Panc1 (cell line): ENCODE results near the gene DENND4C. TPM values are rescaled to one million over a fixed set of nuclear protein-coding genes. Genes with fewer than 3 reads are reported as not detected.
"Not testable (repeated sequence)": the region's sequence is repeated elsewhere in the genome, so short reads cannot be mapped to it uniquely, and the experiment has no call there.

Experiments used
- ATAC-seq: fragments of 200-7000 bp; cut with Tn5 transposase; 2 replicates; pipeline ENCODE4 v1.9.1; 2020; ENCODE audit warnings: mild to moderate bottlenecking, moderate library complexity
- BruUV-seq: library from RNA; stranded (reverse); fragments of 400-500 nt; replicated peaks from 2 replicates; lab custom pipeline; 2021; lab: Mats Ljungman, UMichigan
- CTCF ChIA-PET: fragments of 300-600 bp; sonication (Branson Sonifier 250); formaldehyde crosslinking; loops from one replicate; lab custom pipeline; 2022; ENCODE audit warnings: antibody characterized with exemption; lab: Charles Lee
- POLR2A ChIA-PET: fragments of 300-600 bp; sonication (Branson Sonifier 250); formaldehyde crosslinking; loops from one replicate; lab custom pipeline; 2022; ENCODE audit warnings: antibody characterized with exemption; lab: Charles Lee
- DNase-seq: peaks from one replicate; pipeline ENCODE4 v3.0.0-alpha.2; 2010; ENCODE audit warnings: low read depth, low spot score
- H3K27ac ChIP-seq: 2 replicates; pipeline ENCODE4 v1.5.1; 2011; ENCODE audit warnings: mild to moderate bottlenecking, low read length, inconsistent platforms
- H3K27me3 ChIP-seq: fragments of 200-500 bp; sonication (Bioruptor generic); 2 replicates; pipeline ENCODE4 v1.6.0; 2014; ENCODE audit warnings: low read length, inconsistent platforms; ENCODE audit not compliant: control insufficient read depth, insufficient read depth
- H3K36me3 ChIP-seq: fragments of 200-500 bp; sonication (Bioruptor generic); 2 replicates; pipeline ENCODE4 v1.5.1; 2014; ENCODE audit warnings: inconsistent platforms, mild to moderate bottlenecking, low read length, moderate library complexity; ENCODE audit not compliant: control insufficient read depth, insufficient read depth
- H3K4me1 ChIP-seq: 2 replicates; pipeline ENCODE4 v1.5.1; 2011; ENCODE audit warnings: inconsistent platforms, mild to moderate bottlenecking, low read length, moderate library complexity; ENCODE audit not compliant: control insufficient read depth, insufficient read depth
- H3K4me3 ChIP-seq, 2 experiments: 2 replicates each; pipeline ENCODE4 v1.5.1; 2011 to 2012; ENCODE audit warnings: low read depth in 2 of 2, low read length in 2 of 2, mild to moderate bottlenecking in 2 of 2, inconsistent platforms in 1 of 2, moderate library complexity in 1 of 2
- H3K9me3 ChIP-seq: fragments of 200-500 bp; sonication (Bioruptor generic); 2 replicates; pipeline ENCODE4 v1.5.1; 2014; ENCODE audit warnings: low read depth, mild to moderate bottlenecking, inconsistent platforms, low read length, moderate library complexity; ENCODE audit not compliant: control insufficient read depth, insufficient read depth
- POLR2AphosphoS5 ChIP-seq: IDR thresholded peaks from 2 replicates; pipeline ENCODE4 v1.6.1; 2012; ENCODE audit warnings: mild to moderate bottlenecking, low read depth, low read length, moderate library complexity
- SIN3A ChIP-seq: IDR thresholded peaks from 2 replicates; pipeline ENCODE4 v1.6.1; 2012; ENCODE audit warnings: low read depth, mild to moderate bottlenecking, low read length, moderate library complexity, borderline replicate concordance; ENCODE audit not compliant: insufficient read depth
- TCF7L2 ChIP-seq: IDR thresholded peaks from 2 replicates; pipeline ENCODE4 v1.6.1; 2011; ENCODE audit warnings: mild to moderate bottlenecking, low read depth, low read length, inconsistent platforms
- in situ Hi-C: cut with HindIII; loops from 2 replicates; pipeline ENCODE4 v1.10.0; 2016; ENCODE audit warnings: low sequenced_read_pairs, low pct_unique_long_range_greater_than_20kb
- intact Hi-C: fragments of 100-400 bp; cut with micrococcal nuclease; formaldehyde crosslinking; loops from one replicate; pipeline ENCODE4 v1.10.0; 2022; ENCODE audit not compliant: unreplicated experiment
- total RNA-seq: library from RNA; stranded (reverse); gene quantifications from one replicate; pipeline ENCODE4 v1.2.1, GENCODE V29; 2021; ENCODE audit not compliant: unreplicated experiment
- TF ChIP-seq, protein P1 (sequence below), 2 experiments: IDR thresholded peaks; 2 replicates each; pipeline ENCODE4 v1.6.1; 2011 to 2012; ENCODE audit warnings: low read depth in 2 of 2, control low read depth in 1 of 2, low read length in 1 of 2, mild to moderate bottlenecking in 1 of 2, moderate library complexity in 1 of 2; ENCODE audit not compliant: insufficient read depth in 1 of 2
- TF ChIP-seq, protein P2 (sequence below): fragments of 450-650 bp; IDR thresholded peaks from 2 replicates; pipeline ENCODE4 v1.5.1; 2017; ENCODE audit warnings: mild to moderate bottlenecking

DENND4C gene
- total RNA-seq, 1 experiment from 2014 or later: 10.5 TPM

DNA sequence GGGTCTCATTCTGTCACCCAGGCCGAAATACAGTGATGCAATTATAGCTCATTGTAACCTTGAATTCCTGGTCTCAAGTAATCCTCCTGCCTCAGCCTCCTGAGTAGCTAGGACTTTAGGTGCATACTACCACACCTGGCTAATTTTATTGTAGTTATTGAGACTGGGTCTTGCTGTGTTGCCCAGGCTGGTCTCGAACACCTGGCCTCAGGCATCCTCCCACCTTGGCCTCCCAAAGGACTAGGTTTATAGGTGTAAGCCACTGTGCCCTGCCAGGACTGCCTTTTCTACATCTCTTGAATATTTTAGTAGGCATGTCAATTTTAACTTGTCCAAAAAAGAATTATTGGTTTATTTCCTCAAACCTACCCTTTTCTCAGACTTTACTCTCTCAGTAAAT lies 16.9 kb downstream of the DENND4C start:
- H3K4me1 ChIP-seq: no peaks in the 10 kb centered on the region
- in situ Hi-C loops (no loop called here), intact Hi-C loops (no loop called here)
- no peak overlapping the region for H3K27ac ChIP-seq
- DNase-seq (no peak), ATAC-seq (no peak)
- no peaks in the 10 kb centered on the region for H3K9me3 ChIP-seq
- ChIA-PET CTCF (no interaction called here), POLR2A (no interaction called here)
- no peaks in the 10 kb centered on the region for H3K27me3 ChIP-seq
- no TSS peak for BruUV-seq
- H3K36me3 ChIP-seq: no peaks in the 10 kb centered on the region
- no peak overlapping the region for H3K4me3 ChIP-seq
- TF ChIP-seq, protein P1, sequence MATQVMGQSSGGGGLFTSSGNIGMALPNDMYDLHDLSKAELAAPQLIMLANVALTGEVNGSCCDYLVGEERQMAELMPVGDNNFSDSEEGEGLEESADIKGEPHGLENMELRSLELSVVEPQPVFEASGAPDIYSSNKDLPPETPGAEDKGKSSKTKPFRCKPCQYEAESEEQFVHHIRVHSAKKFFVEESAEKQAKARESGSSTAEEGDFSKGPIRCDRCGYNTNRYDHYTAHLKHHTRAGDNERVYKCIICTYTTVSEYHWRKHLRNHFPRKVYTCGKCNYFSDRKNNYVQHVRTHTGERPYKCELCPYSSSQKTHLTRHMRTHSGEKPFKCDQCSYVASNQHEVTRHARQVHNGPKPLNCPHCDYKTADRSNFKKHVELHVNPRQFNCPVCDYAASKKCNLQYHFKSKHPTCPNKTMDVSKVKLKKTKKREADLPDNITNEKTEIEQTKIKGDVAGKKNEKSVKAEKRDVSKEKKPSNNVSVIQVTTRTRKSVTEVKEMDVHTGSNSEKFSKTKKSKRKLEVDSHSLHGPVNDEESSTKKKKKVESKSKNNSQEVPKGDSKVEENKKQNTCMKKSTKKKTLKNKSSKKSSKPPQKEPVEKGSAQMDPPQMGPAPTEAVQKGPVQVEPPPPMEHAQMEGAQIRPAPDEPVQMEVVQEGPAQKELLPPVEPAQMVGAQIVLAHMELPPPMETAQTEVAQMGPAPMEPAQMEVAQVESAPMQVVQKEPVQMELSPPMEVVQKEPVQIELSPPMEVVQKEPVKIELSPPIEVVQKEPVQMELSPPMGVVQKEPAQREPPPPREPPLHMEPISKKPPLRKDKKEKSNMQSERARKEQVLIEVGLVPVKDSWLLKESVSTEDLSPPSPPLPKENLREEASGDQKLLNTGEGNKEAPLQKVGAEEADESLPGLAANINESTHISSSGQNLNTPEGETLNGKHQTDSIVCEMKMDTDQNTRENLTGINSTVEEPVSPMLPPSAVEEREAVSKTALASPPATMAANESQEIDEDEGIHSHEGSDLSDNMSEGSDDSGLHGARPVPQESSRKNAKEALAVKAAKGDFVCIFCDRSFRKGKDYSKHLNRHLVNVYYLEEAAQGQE (IDR thresholded peaks at IDR 0.05; ENCODE audit: insufficient read depth in 1 of 2, low read depth in 2 of 2, low read length in 1 of 2): no peak
- TF ChIP-seq SIN3A (no peak), TCF7L2 (no peak), POLR2AphosphoS5 (no peak)
- TF ChIP-seq, protein P2, sequence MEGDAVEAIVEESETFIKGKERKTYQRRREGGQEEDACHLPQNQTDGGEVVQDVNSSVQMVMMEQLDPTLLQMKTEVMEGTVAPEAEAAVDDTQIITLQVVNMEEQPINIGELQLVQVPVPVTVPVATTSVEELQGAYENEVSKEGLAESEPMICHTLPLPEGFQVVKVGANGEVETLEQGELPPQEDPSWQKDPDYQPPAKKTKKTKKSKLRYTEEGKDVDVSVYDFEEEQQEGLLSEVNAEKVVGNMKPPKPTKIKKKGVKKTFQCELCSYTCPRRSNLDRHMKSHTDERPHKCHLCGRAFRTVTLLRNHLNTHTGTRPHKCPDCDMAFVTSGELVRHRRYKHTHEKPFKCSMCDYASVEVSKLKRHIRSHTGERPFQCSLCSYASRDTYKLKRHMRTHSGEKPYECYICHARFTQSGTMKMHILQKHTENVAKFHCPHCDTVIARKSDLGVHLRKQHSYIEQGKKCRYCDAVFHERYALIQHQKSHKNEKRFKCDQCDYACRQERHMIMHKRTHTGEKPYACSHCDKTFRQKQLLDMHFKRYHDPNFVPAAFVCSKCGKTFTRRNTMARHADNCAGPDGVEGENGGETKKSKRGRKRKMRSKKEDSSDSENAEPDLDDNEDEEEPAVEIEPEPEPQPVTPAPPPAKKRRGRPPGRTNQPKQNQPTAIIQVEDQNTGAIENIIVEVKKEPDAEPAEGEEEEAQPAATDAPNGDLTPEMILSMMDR: no peak

GRCh38 chr9:19250346-19250745 lies 19.9 kb downstream of the DENND4C start:
- BruUV-seq, ATAC-seq, H3K27me3 ChIP-seq, H3K36me3 ChIP-seq, H3K4me1 ChIP-seq, intact Hi-C loops, POLR2A ChIA-PET, in situ Hi-C loops, H3K27ac ChIP-seq, DNase-seq, CTCF ChIA-PET, H3K4me3 ChIP-seq, H3K9me3 ChIP-seq: not testable (repeated sequence)

DNA sequence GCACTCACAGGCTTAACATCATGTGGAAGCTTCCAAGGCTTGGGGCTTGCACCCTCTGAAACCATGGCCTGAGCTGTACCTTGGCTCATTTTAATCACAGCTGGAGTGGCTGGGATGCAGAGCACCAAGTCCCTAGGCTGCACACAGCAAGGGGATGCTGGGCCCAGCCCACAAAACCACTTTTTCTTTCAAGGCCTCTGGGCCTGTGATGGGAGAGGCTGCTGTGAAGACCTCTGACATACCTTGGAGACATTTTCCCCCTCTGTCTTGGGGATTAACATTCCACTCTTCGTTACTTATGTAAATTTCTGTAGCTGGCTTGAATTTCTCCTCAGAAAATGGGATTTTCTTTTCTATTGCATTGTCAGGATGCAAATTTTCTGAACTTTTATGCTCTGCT lies 20.7 kb downstream of the DENND4C start:
- CTCF ChIA-PET, H3K4me3 ChIP-seq, H3K9me3 ChIP-seq, H3K4me1 ChIP-seq, H3K36me3 ChIP-seq, in situ Hi-C loops, H3K27me3 ChIP-seq, ATAC-seq, POLR2A ChIA-PET, BruUV-seq, DNase-seq, intact Hi-C loops, H3K27ac ChIP-seq: not testable (repeated sequence)

DNA sequence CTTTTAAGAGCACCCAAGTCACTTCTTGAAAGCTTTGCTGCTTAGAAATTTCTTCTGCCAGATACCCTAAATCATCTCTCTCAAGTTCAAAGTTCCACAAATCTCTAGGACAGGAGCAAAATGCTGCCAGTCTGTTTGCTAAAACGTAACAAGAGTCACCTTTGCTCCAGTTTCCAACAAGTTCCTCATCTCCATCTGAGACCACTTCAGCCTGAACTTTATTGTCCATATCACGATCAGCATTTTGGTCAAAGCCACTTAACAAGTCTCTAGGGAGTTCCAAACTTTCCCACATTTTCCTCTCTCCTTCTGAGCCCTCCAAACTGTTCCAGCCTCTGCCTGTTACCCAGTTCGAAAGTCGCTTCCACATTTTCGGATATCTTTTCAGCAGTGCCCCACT lies 21.1 kb downstream of the DENND4C start:
- BruUV-seq, DNase-seq, H3K27me3 ChIP-seq, CTCF ChIA-PET, ATAC-seq, H3K4me1 ChIP-seq, in situ Hi-C loops, H3K27ac ChIP-seq, H3K4me3 ChIP-seq, H3K36me3 ChIP-seq, POLR2A ChIA-PET, intact Hi-C loops, H3K9me3 ChIP-seq: not testable (repeated sequence)
